ENCODE data around the gene LINC01488.

GRCh38 chr11:69453151-69453550, 28.3 kb upstream of the LINC01488 start:
- TF ChIP-seq CTCF (conservative IDR thresholded peaks at IDR 0.05) (no peak), EZH2 (IDR thresholded peaks at IDR 0.05; ENCODE audit: low read depth) (no peak)

Measured in PC-9 (cell line).